Right atrium auricular region (tissue), 2 donors: Measurements from ENCODE around the gene TRMU. TPM values are rescaled to one million over a fixed set of nuclear protein-coding genes. Genes with fewer than 3 reads are reported as not detected.

Source experiments
- DNase-seq: peaks from one replicate; pipeline ENCODE4 v3.0.0-alpha.2; 2019; ENCODE audit warnings: low spot score
- H3K27ac ChIP-seq, 2 donors: fragments of 200-600 bp; sonication (generic); 1 replicate in 1 of 2; 2 replicates in 1 of 2; pipeline ENCODE4 v1.5.1; 2016 to 2019
- H3K27me3 ChIP-seq, 2 donors: fragments of 200-600 bp; sonication (generic); one replicate each; pipeline versions ENCODE4 v1.5.1 to v1.6.0; 2017 to 2019
- H3K36me3 ChIP-seq: fragments of 200-600 bp; sonication (generic); one replicate; pipeline ENCODE4 v1.5.1; 2016
- H3K4me1 ChIP-seq, 2 donors: fragments of 200-600 bp; sonication (generic); one replicate each; pipeline versions ENCODE4 v1.5.1 to v1.6.0; 2017 to 2019
- H3K4me3 ChIP-seq, 2 donors: fragments of 200-600 bp; sonication (generic); 1 replicate in 1 of 2; 2 replicates in 1 of 2; pipeline ENCODE4 v1.5.1; 2017 to 2019; ENCODE audit warnings: mild to moderate bottlenecking in 1 of 2, moderate library complexity in 1 of 2
- H3K9me3 ChIP-seq, 2 donors: fragments of 200-600 bp; sonication (generic); one replicate each; pipeline ENCODE4 v1.5.1; 2019
- CTCF ChIP-seq, 2 donors: fragments of 200-600 bp; sonication (generic); IDR thresholded peaks; one replicate each; pipeline ENCODE4 v1.5.1; 2019; ENCODE audit warnings: antibody characterized with exemption in 2 of 2
- total RNA-seq, 2 donors: library from RNA; depleted of rRNA; stranded (reverse); fragments of >200 nt; gene quantifications; one replicate each; pipeline ENCODE4 v1.1.0, GENCODE V29; 2016

The TRMU gene
- total RNA-seq, 2 donors from 2014 or later = 22.2 to 22.4 TPM

DNA sequence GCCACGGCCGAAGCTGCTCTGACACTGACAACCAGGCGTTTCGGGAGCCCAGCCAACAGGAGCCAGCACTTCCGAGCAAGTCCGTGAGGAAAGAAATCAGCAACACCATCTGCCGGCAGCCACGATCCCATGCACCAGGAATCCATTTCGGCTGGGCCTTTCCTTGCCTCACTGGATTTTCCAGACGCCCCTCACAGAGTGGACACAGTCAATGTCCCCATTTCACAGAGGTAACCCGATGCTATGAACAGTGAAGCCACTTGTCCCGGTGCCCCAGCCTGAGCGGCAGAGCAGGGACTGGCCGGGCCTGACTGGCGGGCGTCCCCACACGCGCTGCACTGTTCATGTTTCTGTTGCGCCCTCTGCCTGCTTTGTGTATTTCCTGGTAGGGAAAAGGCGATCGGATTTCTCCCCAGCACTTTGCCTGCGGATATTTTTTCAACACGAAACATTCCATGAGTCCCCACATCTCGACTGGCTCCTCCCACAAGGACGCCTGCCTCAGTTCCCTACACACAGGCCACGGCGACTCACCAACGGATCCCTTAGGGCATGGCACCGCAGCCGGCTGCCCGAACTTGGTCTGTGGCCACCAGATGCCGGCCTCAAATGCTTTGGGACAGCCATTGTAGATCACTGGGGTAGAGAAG, 55.3 kb downstream of the TRMU start:
- no peak for DNase-seq
- peak; percentile 20 to 62 for TF ChIP-seq CTCF (IDR thresholded peaks at IDR 0.05)

DNA sequence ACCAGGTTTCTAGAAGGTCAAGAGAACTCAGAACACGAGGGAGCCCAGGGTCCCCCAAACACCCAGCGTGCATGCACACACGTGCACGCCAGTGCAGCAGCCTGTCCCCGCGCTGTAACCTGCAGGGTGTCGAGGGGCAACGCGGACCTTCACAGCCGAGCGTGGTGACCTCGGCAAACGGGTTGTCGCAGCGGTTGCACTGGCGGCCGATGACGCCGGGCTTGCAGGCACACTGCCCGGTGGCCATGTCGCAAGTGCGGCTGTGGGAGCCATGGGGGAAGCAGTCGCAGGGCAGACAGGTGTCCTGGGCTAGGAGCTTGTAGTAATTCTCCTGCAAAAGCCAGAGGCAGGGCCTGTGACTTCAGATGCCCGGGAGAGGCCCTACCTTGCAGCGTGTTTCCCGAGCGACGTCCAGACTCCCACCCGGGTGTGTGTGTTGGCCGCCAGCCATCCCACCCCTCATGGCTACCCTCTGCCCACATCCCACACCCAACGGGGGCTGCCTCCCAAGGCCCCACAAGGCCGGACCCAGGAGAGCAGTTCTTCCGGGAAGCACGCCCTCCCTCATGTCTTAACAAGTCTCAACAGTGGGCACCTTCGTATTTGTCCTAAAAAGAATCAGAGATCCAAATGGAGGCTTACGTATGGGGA, 56.1 kb downstream of the TRMU start:
- TF ChIP-seq CTCF (IDR thresholded peaks at IDR 0.05) = no peak
- H3K36me3 ChIP-seq = no peaks in the 10 kb centered on the region
- no peak overlapping the region for H3K4me3 ChIP-seq
- H3K9me3 ChIP-seq = no peaks in the 10 kb centered on the region
- peaks cover 0 to 10% of the 10 kb centered on the region in 2 donors for H3K4me1 ChIP-seq
- DNase-seq = no peak
- H3K27me3 ChIP-seq = no peaks in the 10 kb centered on the region
- H3K27ac ChIP-seq = no peak overlapping the region

More for the DNA sequence above, 55.3 kb downstream of the TRMU start:
- peaks cover 0 to 10% of the 10 kb centered on the region in 2 donors for H3K4me1 ChIP-seq
- no peaks in the 10 kb centered on the region for H3K27me3 ChIP-seq
- no peaks in the 10 kb centered on the region for H3K9me3 ChIP-seq
- H3K36me3 ChIP-seq = no peaks in the 10 kb centered on the region
- H3K4me3 ChIP-seq = peak overlapping the region in 1 of 2 donors; percentile 4
- H3K27ac ChIP-seq = peak overlapping the region; percentile 18 to 46

DNA sequence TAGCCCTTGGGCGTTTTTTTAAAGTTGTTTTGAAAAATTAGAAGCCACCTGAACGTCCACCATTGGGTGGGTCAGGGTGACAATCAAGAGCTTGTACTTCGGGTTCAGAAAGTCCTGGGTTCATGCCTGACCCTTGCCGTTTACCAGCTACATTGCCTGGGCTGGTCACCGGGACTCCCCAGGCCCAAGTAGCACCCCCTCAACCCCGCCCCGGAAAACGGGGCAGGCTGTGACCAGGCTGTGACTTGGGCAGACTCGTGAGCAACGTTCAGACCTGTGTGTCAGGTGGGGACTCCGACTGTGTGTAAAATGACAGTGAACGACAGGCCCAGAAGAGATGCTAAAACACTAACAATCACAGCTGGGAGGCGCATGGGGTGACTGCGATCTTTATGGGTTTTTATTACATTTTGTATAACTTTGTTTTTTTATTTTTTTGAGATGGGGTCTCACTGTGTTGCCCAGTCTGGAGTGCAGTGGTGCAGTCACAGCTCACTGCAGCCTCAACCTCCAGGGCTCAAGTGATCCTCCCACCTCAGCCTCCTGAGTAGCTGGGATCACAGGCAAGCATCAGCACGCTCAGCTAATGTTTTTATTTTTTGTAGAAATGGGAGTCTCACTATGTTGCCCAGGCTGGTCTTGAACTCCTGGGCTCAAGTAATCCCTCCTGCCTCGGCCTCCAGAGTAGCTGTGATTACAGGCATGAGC, 56.8 kb downstream of the TRMU start:
- H3K9me3 ChIP-seq = no peaks in the 10 kb centered on the region
- no peak overlapping the region for H3K27ac ChIP-seq
- DNase-seq = no peak
- peaks cover 0 to 10% of the 10 kb centered on the region in 2 donors for H3K4me1 ChIP-seq
- no peaks in the 10 kb centered on the region for H3K36me3 ChIP-seq
- H3K27me3 ChIP-seq = no peaks in the 10 kb centered on the region
- no peak for TF ChIP-seq CTCF (IDR thresholded peaks at IDR 0.05)
- no peak overlapping the region for H3K4me3 ChIP-seq

- Histone ChIP-seq H3K36me3 (no peaks in the 10 kb centered on the region), H3K27ac (no peak overlapping the region), H3K9me3 (no peaks in the 10 kb centered on the region), H3K27me3 (no peaks in the 10 kb centered on the region), H3K4me1 (peaks cover 0 to 10% of the 10 kb centered on the region in 2 donors), H3K4me3 (no peak overlapping the region)
- no peak for TF ChIP-seq CTCF (IDR thresholded peaks at IDR 0.05)
- no peak for DNase-seq
These were observed 58.4 kb downstream of the TRMU start for GRCh38 chr22:46393873-46394272.

- TF ChIP-seq CTCF (IDR thresholded peaks at IDR 0.05) = no peak
- H3K9me3 ChIP-seq = no peaks in the 10 kb centered on the region
- no peaks in the 10 kb centered on the region for H3K36me3 ChIP-seq
- no peak overlapping the region for H3K27ac ChIP-seq
- no peaks in the 10 kb centered on the region for H3K27me3 ChIP-seq
- DNase-seq = no peak
- peaks cover 0 to 10% of the 10 kb centered on the region in 2 donors for H3K4me1 ChIP-seq
- H3K4me3 ChIP-seq = no peak overlapping the region
These were observed 59.1 kb downstream of the TRMU start for GRCh38 chr22:46394622-46395021.
